Measurements from ENCODE around the gene ZNF564.
"Not testable (repeated sequence)": the region's sequence is repeated elsewhere in the genome, so short reads cannot be mapped to it uniquely, and the experiment has no call there.

ZNF564 gene

GRCh38 chr19:12494260-12494860 lies 56.9 kb downstream of the ZNF564 start:
- H3K4me2 ChIP-seq (ENCODE audit: low read length) = no peak overlapping the region
- H3K79me2 ChIP-seq (ENCODE audit: control insufficient read depth, insufficient read depth, low read length, poor library complexity) = peaks cover 4% of the 10 kb centered on the region
- no peak overlapping the region for H2AFZ ChIP-seq (ENCODE audit: insufficient read depth, low read length, poor library complexity)
- no peak overlapping the region for H2BK12ac ChIP-seq (ENCODE audit: low read length)
- H2BK5ac ChIP-seq (ENCODE audit: low read depth, low read length, poor library complexity) = no peak overlapping the region
- H3K18ac ChIP-seq (ENCODE audit: low read length) = no peak overlapping the region
- no peak overlapping the region for H4K91ac ChIP-seq (ENCODE audit: low read depth, low read length)
- no peak overlapping the region for H3K4me3 ChIP-seq (ENCODE audit: low read depth, low read length)
- no peak for DNase-seq
- H3K79me1 ChIP-seq (ENCODE audit: low read length) = peaks cover 7% of the 10 kb centered on the region
- no peak overlapping the region for H3K27ac ChIP-seq (ENCODE audit: low read depth, low read length)
- H4K8ac ChIP-seq (ENCODE audit: low read depth, low read length) = no peak overlapping the region
- H3K23ac ChIP-seq (ENCODE audit: low read length) = no peak overlapping the region
- H3K9ac ChIP-seq (ENCODE audit: low read length) = no peak overlapping the region
- H3K36me3 ChIP-seq (ENCODE audit: control insufficient read depth in 1 of 2, insufficient read depth in 2 of 2, low read length in 2 of 2) = no peaks in the 10 kb centered on the region
- no peak overlapping the region for H2AK5ac ChIP-seq (ENCODE audit: low read length)
- peaks cover 0 to 2% of the 10 kb centered on the region in 2 experiments for H3K4me1 ChIP-seq (ENCODE audit: control insufficient read depth in 1 of 2, insufficient read depth in 2 of 2, low read length in 2 of 2)
- H4K12ac ChIP-seq (ENCODE audit: low read depth, low read length) = no peak overlapping the region
- no peak overlapping the region for H2BK120ac ChIP-seq (ENCODE audit: insufficient read depth, low read length, poor library complexity)
- H3K4ac ChIP-seq (ENCODE audit: low read depth, low read length) = no peak overlapping the region
- H3K27me3 ChIP-seq (ENCODE audit: insufficient read depth, low read length) = no peaks in the 10 kb centered on the region
- H3K9me3 ChIP-seq (ENCODE audit: insufficient read depth, low read depth, low read length) = no peaks in the 10 kb centered on the region
- WGBS (ENCODE audit: extremely low coverage, insufficient coverage, insufficient read length) = no CpG with 5 or more reads among the region's 3 CpGs
- H3K14ac ChIP-seq (ENCODE audit: low read length) = no peak overlapping the region

GRCh38 chr19:12486265-12486783 lies 65.0 kb downstream of the ZNF564 start:
- H3K4me2 ChIP-seq (ENCODE audit: low read length); H3K23ac ChIP-seq (ENCODE audit: low read length); H3K79me1 ChIP-seq (ENCODE audit: low read length); H3K27ac ChIP-seq (ENCODE audit: low read depth, low read length); H2AK5ac ChIP-seq (ENCODE audit: low read length); H3K27me3 ChIP-seq (ENCODE audit: insufficient read depth, low read length); H4K91ac ChIP-seq (ENCODE audit: low read depth, low read length); H3K79me2 ChIP-seq (ENCODE audit: control insufficient read depth, insufficient read depth, low read length, poor library complexity); H3K18ac ChIP-seq (ENCODE audit: low read length); H3K36me3 ChIP-seq (ENCODE audit: control insufficient read depth in 1 of 2, insufficient read depth in 2 of 2, low read length in 2 of 2); H3K4ac ChIP-seq (ENCODE audit: low read depth, low read length); H3K14ac ChIP-seq (ENCODE audit: low read length); H3K9ac ChIP-seq (ENCODE audit: low read length); H3K4me3 ChIP-seq (ENCODE audit: low read depth, low read length); H3K4me1 ChIP-seq (ENCODE audit: control insufficient read depth in 1 of 2, insufficient read depth in 2 of 2, low read length in 2 of 2); H2BK12ac ChIP-seq (ENCODE audit: low read length); H2BK5ac ChIP-seq (ENCODE audit: low read depth, low read length, poor library complexity); DNase-seq; H4K12ac ChIP-seq (ENCODE audit: low read depth, low read length); H2BK120ac ChIP-seq (ENCODE audit: insufficient read depth, low read length, poor library complexity); H4K8ac ChIP-seq (ENCODE audit: low read depth, low read length); H3K9me3 ChIP-seq (ENCODE audit: insufficient read depth, low read depth, low read length); H2AFZ ChIP-seq (ENCODE audit: insufficient read depth, low read length, poor library complexity): not testable (repeated sequence)
- WGBS (ENCODE audit: extremely low coverage, insufficient coverage, insufficient read length) = no CpG with 5 or more reads among the region's 1 CpG

GRCh38 chr19:12485571-12485970 lies 65.7 kb downstream of the ZNF564 start:
- H3K9me3 ChIP-seq (ENCODE audit: insufficient read depth, low read depth, low read length) = no peaks in the 10 kb centered on the region
- no CpG with 5 or more reads among the region's 3 CpGs for WGBS (ENCODE audit: extremely low coverage, insufficient coverage, insufficient read length)
- H3K9ac ChIP-seq (ENCODE audit: low read length) = no peak overlapping the region
- H3K4ac ChIP-seq (ENCODE audit: low read depth, low read length) = no peak overlapping the region
- peaks cover 4% of the 10 kb centered on the region for H3K79me2 ChIP-seq (ENCODE audit: control insufficient read depth, insufficient read depth, low read length, poor library complexity)
- H2AK5ac ChIP-seq (ENCODE audit: low read length) = no peak overlapping the region
- H3K4me2 ChIP-seq (ENCODE audit: low read length) = no peak overlapping the region
- H2AFZ ChIP-seq (ENCODE audit: insufficient read depth, low read length, poor library complexity) = peak overlapping the region; percentile 96
- H3K27me3 ChIP-seq (ENCODE audit: insufficient read depth, low read length) = no peaks in the 10 kb centered on the region
- no peak overlapping the region for H4K12ac ChIP-seq (ENCODE audit: low read depth, low read length)
- H3K27ac ChIP-seq (ENCODE audit: low read depth, low read length) = no peak overlapping the region
- H3K18ac ChIP-seq (ENCODE audit: low read length) = no peak overlapping the region
- no peak overlapping the region for H2BK12ac ChIP-seq (ENCODE audit: low read length)
- H3K4me3 ChIP-seq (ENCODE audit: low read depth, low read length) = no peak overlapping the region
- no peak overlapping the region for H4K91ac ChIP-seq (ENCODE audit: low read depth, low read length)
- H3K4me1 ChIP-seq (ENCODE audit: control insufficient read depth in 1 of 2, insufficient read depth in 2 of 2, low read length in 2 of 2) = peaks cover 4 to 7% of the 10 kb centered on the region in 2 experiments
- H4K8ac ChIP-seq (ENCODE audit: low read depth, low read length) = no peak overlapping the region
- DNase-seq = no peak
- no peak overlapping the region for H2BK5ac ChIP-seq (ENCODE audit: low read depth, low read length, poor library complexity)
- no peak overlapping the region for H2BK120ac ChIP-seq (ENCODE audit: insufficient read depth, low read length, poor library complexity)
- no peak overlapping the region for H3K14ac ChIP-seq (ENCODE audit: low read length)
- peaks cover 8% of the 10 kb centered on the region for H3K79me1 ChIP-seq (ENCODE audit: low read length)
- no peak overlapping the region for H3K23ac ChIP-seq (ENCODE audit: low read length)
- no peaks in the 10 kb centered on the region for H3K36me3 ChIP-seq (ENCODE audit: control insufficient read depth in 1 of 2, insufficient read depth in 2 of 2, low read length in 2 of 2)

GRCh38 chr19:12485052-12485416 lies 66.2 kb downstream of the ZNF564 start:
- Histone ChIP-seq H3K23ac (ENCODE audit: low read length) (no peak overlapping the region), H3K18ac (ENCODE audit: low read length) (no peak overlapping the region), H3K4me2 (ENCODE audit: low read length) (peak overlapping the region; percentile 98), H2AFZ (ENCODE audit: insufficient read depth, low read length, poor library complexity) (peak overlapping the region; percentile 96), H3K79me1 (ENCODE audit: low read length) (peaks cover 8% of the 10 kb centered on the region), H2BK5ac (ENCODE audit: low read depth, low read length, poor library complexity) (no peak overlapping the region), H3K4me3 (ENCODE audit: low read depth, low read length) (peak overlapping the region; percentile 70), H3K4me1 (ENCODE audit: control insufficient read depth in 1 of 2, insufficient read depth in 2 of 2, low read length in 2 of 2) (peaks cover 4 to 7% of the 10 kb centered on the region in 2 experiments), H2BK12ac (ENCODE audit: low read length) (no peak overlapping the region), H3K14ac (ENCODE audit: low read length) (no peak overlapping the region), H4K12ac (ENCODE audit: low read depth, low read length) (no peak overlapping the region), H2BK120ac (ENCODE audit: insufficient read depth, low read length, poor library complexity) (peak overlapping the region; percentile 38), H2AK5ac (ENCODE audit: low read length) (no peak overlapping the region), H3K27me3 (ENCODE audit: insufficient read depth, low read length) (no peaks in the 10 kb centered on the region), H3K9ac (ENCODE audit: low read length) (peak overlapping the region; percentile 17), H4K8ac (ENCODE audit: low read depth, low read length) (peak overlapping the region; percentile 81), H3K9me3 (ENCODE audit: insufficient read depth, low read depth, low read length) (no peaks in the 10 kb centered on the region), H3K4ac (ENCODE audit: low read depth, low read length) (no peak overlapping the region), H3K79me2 (ENCODE audit: control insufficient read depth, insufficient read depth, low read length, poor library complexity) (peaks cover 4% of the 10 kb centered on the region), H3K36me3 (ENCODE audit: control insufficient read depth in 1 of 2, insufficient read depth in 2 of 2, low read length in 2 of 2) (no peaks in the 10 kb centered on the region), H4K91ac (ENCODE audit: low read depth, low read length) (no peak overlapping the region), H3K27ac (ENCODE audit: low read depth, low read length) (no peak overlapping the region)
- no peak for DNase-seq
- no CpG with 5 or more reads among the region's 11 CpGs for WGBS (ENCODE audit: extremely low coverage, insufficient coverage, insufficient read length)
